Bronchial epithelial cell (primary cell): ENCODE measurements around the gene C9orf43. TPM values are rescaled to one million over a fixed set of nuclear protein-coding genes. Genes with fewer than 3 reads are reported as not detected.
A peak's percentile ranks its signal among the peaks of the same experiment; 100 is the strongest.
"Not testable (repeated sequence)": the region's sequence is repeated elsewhere in the genome, so short reads cannot be mapped to it uniquely, and the experiment has no call there.

ENCODE experiments used
- DNase-seq: peaks from one replicate; pipeline ENCODE4 v3.0.0-alpha.2; 2010; ENCODE audit warnings: low read depth
- FAIRE-seq: peaks from 2 replicates; lab custom pipeline; 2011; peaks lifted over from hg19 to GRCh38; lab: Jason Lieb, UNC
- H3K27me3 ChIP-seq: 2 replicates; pipeline ENCODE4 v1.5.1; 2011; ENCODE audit warnings: low read length; ENCODE audit not compliant: control insufficient read depth, insufficient read depth
- H3K36me3 ChIP-seq: 2 replicates; pipeline ENCODE4 v1.5.1; 2011; ENCODE audit warnings: low read length; ENCODE audit not compliant: control insufficient read depth, insufficient read depth
- H3K4me3 ChIP-seq: 2 replicates; pipeline ENCODE4 v1.5.1; 2011; ENCODE audit warnings: mild to moderate bottlenecking, low read depth, low read length, control low read depth
- CTCF ChIP-seq: IDR thresholded peaks from 2 replicates; pipeline ENCODE4 v1.5.1; 2011; ENCODE audit warnings: mild to moderate bottlenecking, moderate library complexity, low read length, control low read depth, inconsistent platforms; ENCODE audit not compliant: insufficient read depth, severe bottlenecking
- total RNA-seq: library from RNA; depleted of rRNA; stranded (reverse); fragments of >200 nt; gene quantifications from 2 replicates; pipeline ENCODE4 v1.2.1, GENCODE V29; 2014

The C9orf43 gene
- total RNA-seq, 1 donor from 2014 or later: 0.53 TPM

GRCh38 chr9:113373676-113374392, 36.7 kb upstream of the C9orf43 start:
- no peak for TF ChIP-seq CTCF
- Histone ChIP-seq H3K36me3 (peaks cover 6% of the 10 kb centered on the region), H3K27me3 (no peaks in the 10 kb centered on the region), H3K4me3 (no peak overlapping the region)
- no peak for DNase-seq
- no peak for FAIRE-seq

- TF ChIP-seq CTCF: no peak
- Histone ChIP-seq H3K4me3 (peak overlapping the region; percentile 8), H3K36me3 (peaks cover 6% of the 10 kb centered on the region), H3K27me3 (no peaks in the 10 kb centered on the region)
- FAIRE-seq (no peak), DNase-seq (no peak)
These were observed 35.2 kb upstream of the C9orf43 start for GRCh38 chr9:113375057-113376023.

- FAIRE-seq (no peak), DNase-seq (peak; percentile 69)
- Histone ChIP-seq H3K36me3 (peaks cover 6% of the 10 kb centered on the region), H3K27me3 (no peaks in the 10 kb centered on the region), H3K4me3 (peak within 1 kb of the TSS; percentile 74)
- TF ChIP-seq CTCF: no peak
These were observed 33.6 kb upstream of the C9orf43 start, which contains the start of gene HDHD3 for GRCh38 chr9:113376634-113377567. HDHD3 (minus strand) TSS chr9:113376986; CDS start chr9:113374354, 2,632 bp downstream.

- H3K27me3 ChIP-seq, H3K4me3 ChIP-seq, DNase-seq, H3K36me3 ChIP-seq, FAIRE-seq: not testable (repeated sequence)
These were observed 31.3 kb upstream of the C9orf43 start for GRCh38 chr9:113379094-113379828.

- not testable (repeated sequence) for DNase-seq, H3K27me3 ChIP-seq, FAIRE-seq, H3K36me3 ChIP-seq, H3K4me3 ChIP-seq
These were observed 30.7 kb upstream of the C9orf43 start for GRCh38 chr9:113379829-113380210.

GRCh38 chr9:113380869-113381378, 29.6 kb upstream of the C9orf43 start:
- DNase-seq: peak; percentile 36
- no peak for TF ChIP-seq CTCF
- FAIRE-seq: no peak
- Histone ChIP-seq H3K4me3 (no peak overlapping the region), H3K36me3 (no peaks in the 10 kb centered on the region), H3K27me3 (no peaks in the 10 kb centered on the region)

GRCh38 chr9:113381441-113381840, 29.1 kb upstream of the C9orf43 start:
- not testable (repeated sequence) for H3K36me3 ChIP-seq, H3K4me3 ChIP-seq, DNase-seq, H3K27me3 ChIP-seq, FAIRE-seq
